ENCODE data around the gene RBBP8.

GRCh38 chr18:22975508-22975907, 42.4 kb downstream of the RBBP8 start:
- no peak for TF ChIP-seq EZH2 (IDR thresholded peaks at IDR 0.05; ENCODE audit: borderline replicate concordance, low read depth, low read length, severe bottlenecking)
- TF ChIP-seq POLR2A (IDR thresholded peaks at IDR 0.05; ENCODE audit: low read depth, low read length), result no peak
- no peak for TF ChIP-seq CTCF (IDR thresholded peaks at IDR 0.05; ENCODE audit: extremely low read depth in 1 of 2, insufficient read depth in 1 of 2, low read depth in 1 of 2, low read length in 2 of 2)
- no peak for TF ChIP-seq GATA2 (IDR thresholded peaks at IDR 0.05; ENCODE audit: insufficient read depth, insufficient read length, low read depth, low read length)
- TF ChIP-seq POLR2AphosphoS5 (IDR thresholded peaks at IDR 0.05; ENCODE audit: insufficient read depth, low read depth, low read length), result no peak
- no peak for TF ChIP-seq MYC (IDR thresholded peaks at IDR 0.05; ENCODE audit: low read depth, low read length)
- no peak for TF ChIP-seq MAX (IDR thresholded peaks at IDR 0.05; ENCODE audit: insufficient read depth, insufficient read length)
